SK-N-SH (cell line): ENCODE measurements around the gene DIRAS2. TPM values are rescaled to one million over a fixed set of nuclear protein-coding genes. Genes with fewer than 3 reads are reported as not detected.

Experiments
- CTCF ChIA-PET: fragments of 300-600, 350-600 bp; formaldehyde crosslinking; extraction: SDS; loops from one replicate; lab custom pipeline; 2021; lab: Yijun Ruan, JAX
- POLR2A ChIA-PET: fragments of 350-600 bp; sonication (Branson Sonifier 250); formaldehyde crosslinking; extraction: SDS; loops from one replicate; lab custom pipeline; 2020; ENCODE audit warnings: antibody characterized with exemption, inconsistent platforms; lab: Yijun Ruan, JAX
- DNase-seq: peaks from one replicate; pipeline ENCODE4 v3.0.0; 2012
- H2AFZ ChIP-seq: fragments of 200-600 bp; sonication (generic); 2 replicates; pipeline ENCODE4 v1.8.1; 2016; ENCODE audit warnings: antibody characterized with exemption, mild to moderate bottlenecking, low read depth
- H3F3A ChIP-seq: fragments of 200-600 bp; sonication (generic); replicated peaks from 2 replicates; pipeline ENCODE3; 2016; ENCODE audit warnings: antibody characterized with exemption, mild to moderate bottlenecking; ENCODE audit not compliant: insufficient read depth
- H3K27ac ChIP-seq, 2 experiments: fragments of 200-500 bp in 1 of 2; fragments of 200-600 bp in 1 of 2; sonication (Bioruptor generic) in 1 of 2; sonication (generic), shearing (Covaris generic) in 1 of 2; 2 replicates each; pipeline versions ENCODE4 v1.5.1 to v1.6.1; 2014 to 2016; ENCODE audit warnings: low read depth in 2 of 2, inconsistent platforms in 1 of 2, low read length in 1 of 2, mild to moderate bottlenecking in 1 of 2, mixed read lengths in 1 of 2
- H3K27me3 ChIP-seq: fragments of 200-600 bp; sonication (generic), shearing (Covaris generic); 2 replicates; pipeline ENCODE4 v1.6.1; 2016; ENCODE audit warnings: mixed run types; ENCODE audit not compliant: insufficient read depth
- H3K36me3 ChIP-seq, 2 experiments: fragments of 200-500 bp in 1 of 2; fragments of 200-600 bp in 1 of 2; sonication (Bioruptor generic) in 1 of 2; sonication (generic) in 1 of 2; replicated peaks in 1 of 2; 2 replicates each; pipeline versions ENCODE3 to v1.5.1; 2014 to 2016; ENCODE audit warnings: low read length in 1 of 2, mild to moderate bottlenecking in 1 of 2; ENCODE audit not compliant: insufficient read depth in 2 of 2, control insufficient read depth in 1 of 2
- H3K4me1 ChIP-seq, 2 experiments: fragments of 200-500 bp in 1 of 2; fragments of 200-600 bp in 1 of 2; sonication (Bioruptor generic) in 1 of 2; sonication (generic), shearing (Covaris generic) in 1 of 2; 2 replicates each; pipeline versions ENCODE4 v1.5.1 to v1.6.1; 2014 to 2016; ENCODE audit warnings: low read depth in 1 of 2, low read length in 1 of 2, mixed run types in 1 of 2; ENCODE audit not compliant: insufficient read depth in 2 of 2, control insufficient read depth in 1 of 2
- H3K4me2 ChIP-seq: fragments of 200-600 bp; sonication (generic), shearing (Covaris generic); 2 replicates; pipeline ENCODE4 v1.6.1; 2017; ENCODE audit warnings: mixed run types
- H3K4me3 ChIP-seq, 2 experiments: fragments of 200-500 bp in 1 of 2; fragments of 200-600 bp in 1 of 2; sonication (Bioruptor generic) in 1 of 2; sonication (generic), shearing (Covaris generic) in 1 of 2; 2 replicates each; pipeline versions ENCODE4 v1.5.1 to v1.8.1; 2014 to 2016; ENCODE audit warnings: low read depth in 2 of 2, inconsistent platforms in 1 of 2, low read length in 1 of 2, mild to moderate bottlenecking in 1 of 2, mixed read lengths in 1 of 2, moderate library complexity in 1 of 2
- H3K79me2 ChIP-seq: fragments of 200-600 bp; sonication (generic); 2 replicates; pipeline ENCODE4 v1.8.1; 2017; ENCODE audit warnings: mild to moderate bottlenecking; ENCODE audit not compliant: insufficient read depth
- H3K9ac ChIP-seq: fragments of 200-600 bp; sonication (generic); 2 replicates; pipeline ENCODE4 v1.6.1; 2017; ENCODE audit warnings: mixed run types
- H3K9me2 ChIP-seq: fragments of 200-600 bp; sonication (generic); 2 replicates; pipeline ENCODE4 v1.6.1; 2017; ENCODE audit warnings: mixed run types
- H3K9me3 ChIP-seq: fragments of 200-600 bp; sonication (generic); 2 replicates; pipeline ENCODE4 v1.6.1; 2017; ENCODE audit warnings: mixed run types, mild to moderate bottlenecking, moderate library complexity
- H4K20me1 ChIP-seq: fragments of 200-600 bp; sonication (generic); 2 replicates; pipeline ENCODE4 v1.6.1; 2017; ENCODE audit warnings: mild to moderate bottlenecking, mixed run types; ENCODE audit not compliant: insufficient read depth
- ELF1 ChIP-seq: IDR thresholded peaks from 2 replicates; pipeline ENCODE4 v1.4.0; 2012
- EZH2phosphoT487 ChIP-seq: fragments of 200-600 bp; sonication (generic); IDR thresholded peaks from 2 replicates; pipeline ENCODE4 v1.6.1; 2017; ENCODE audit warnings: low read depth, mixed run types, mild to moderate bottlenecking, antibody characterized with exemption, moderate library complexity, borderline replicate concordance
- FOXJ3 ChIP-seq: sonication (generic); formaldehyde crosslinking; IDR thresholded peaks from 2 replicates; pipeline ENCODE4 v1.5.1; 2020; ENCODE audit warnings: mild to moderate bottlenecking, missing genetic modification reagents
- FOXM1 ChIP-seq: IDR thresholded peaks from 2 replicates; pipeline ENCODE4 v1.4.0; 2012; ENCODE audit warnings: low read depth, mild to moderate bottlenecking
- GABPA ChIP-seq: IDR thresholded peaks from 2 replicates; pipeline ENCODE4 v1.4.0; 2012; ENCODE audit warnings: low read depth, mild to moderate bottlenecking
- JUND ChIP-seq: IDR thresholded peaks from 2 replicates; pipeline ENCODE4 v1.4.0; 2012
- MEF2A ChIP-seq: IDR thresholded peaks from 2 replicates; pipeline ENCODE4 v1.4.0; 2012; ENCODE audit warnings: low read depth, borderline replicate concordance
- MXI1 ChIP-seq: IDR thresholded peaks from 2 replicates; pipeline ENCODE4 v1.6.1; 2012; ENCODE audit warnings: mild to moderate bottlenecking, low read depth, low read length, improper control_type of control experiment
- NRF1 ChIP-seq: IDR thresholded peaks from 2 replicates; pipeline ENCODE4 v1.6.1; 2012; ENCODE audit warnings: low read depth, mild to moderate bottlenecking, low read length
- PBX3 ChIP-seq: IDR thresholded peaks from 2 replicates; pipeline ENCODE4; 2012
- POLR2AphosphoS5 ChIP-seq: IDR thresholded peaks from 2 replicates; pipeline ENCODE4 v1.6.1; 2012; ENCODE audit warnings: low read depth, low read length
- REST ChIP-seq: IDR thresholded peaks from 2 replicates; pipeline ENCODE4 v1.6.1; 2012; ENCODE audit warnings: mild to moderate bottlenecking, low read depth, low read length, moderate library complexity
- RFX5 ChIP-seq: IDR thresholded peaks from 2 replicates; pipeline ENCODE4 v1.6.1; 2012; ENCODE audit warnings: mild to moderate bottlenecking, improper control_type of control experiment, low read length
- RXRA ChIP-seq: IDR thresholded peaks from 2 replicates; pipeline ENCODE4 v1.4.0; 2012; ENCODE audit warnings: low read depth, mild to moderate bottlenecking, borderline replicate concordance
- SMC3 ChIP-seq: IDR thresholded peaks from 2 replicates; pipeline ENCODE4 v1.6.1; 2012; ENCODE audit warnings: low read depth, low read length, improper control_type of control experiment
- TCF12 ChIP-seq: IDR thresholded peaks from 2 replicates; pipeline ENCODE4 v1.4.0; 2012
- USF1 ChIP-seq: IDR thresholded peaks from 2 replicates; pipeline ENCODE4 v1.4.0; 2012; ENCODE audit warnings: low read depth, borderline replicate concordance
- USF2 ChIP-seq: fragments of 150-350 bp; IDR thresholded peaks from 2 replicates; pipeline ENCODE4 v1.6.1; 2017; ENCODE audit warnings: antibody characterized with exemption, low read length, low read depth, borderline replicate concordance
- WGBS: methylation state at CpG from one replicate; pipeline ENCODE4 v1.1.6; 2017; ENCODE audit warnings: low lambda C conversion rate; 5-methylcytosine and 5-hydroxymethylcytosine counted together
- polyA plus RNA-seq, 3 experiments: library from polyadenylated mRNA; depleted of rRNA; stranded (reverse); fragments of >200 nt; gene quantifications; 2 replicates each; pipeline ENCODE4 v1.2.3, GENCODE V29; 2012

The DIRAS2 gene
- polyA plus RNA-seq, 1 of the 3 experiments (the other 2 are of a cell fraction) = not detected

- no peaks in the 10 kb centered on the region for H3K9me3 ChIP-seq
- H3K9ac ChIP-seq = no peak overlapping the region
- H3K79me2 ChIP-seq = no peaks in the 10 kb centered on the region
- 24% methylated on average over 3 of the region's 3 CpGs for WGBS
- no peaks in the 10 kb centered on the region for H3K9me2 ChIP-seq
- no peak overlapping the region for H2AFZ ChIP-seq
- H4K20me1 ChIP-seq = no peaks in the 10 kb centered on the region
- POLR2A ChIA-PET = no interaction called here
- H3K4me2 ChIP-seq = no peak overlapping the region
- no peaks in the 10 kb centered on the region for H3F3A ChIP-seq
- no peak for DNase-seq
- no peaks in the 10 kb centered on the region for H3K36me3 ChIP-seq
- H3K4me1 ChIP-seq = peaks cover 0 to under 1% of the 10 kb centered on the region in 2 experiments; a peak in 1 of 4 replicates
- no peak for TF ChIP-seq USF1
- TF ChIP-seq NRF1 = no peak
- TF ChIP-seq SMC3 = no peak
- no peak for TF ChIP-seq RXRA
- no peak for TF ChIP-seq RFX5
- no peak for TF ChIP-seq MXI1
- TF ChIP-seq POLR2AphosphoS5 = no peak
- TF ChIP-seq TCF12 = no peak
- TF ChIP-seq, all 33 proteins: peak for 0
- no peaks in the 10 kb centered on the region for H3K27me3 ChIP-seq
- no peak overlapping the region for H3K4me3 ChIP-seq
- CTCF ChIA-PET = interaction anchor here (1.3 kb wide), 1 partner anchor 22 kb away, joined by 4 read pairs; no protein-coding TSS in a partner anchor
- no peak overlapping the region for H3K27ac ChIP-seq
Measured at GRCh38 chr9:90616806-90617205, 25.8 kb downstream of the DIRAS2 start.

DNA sequence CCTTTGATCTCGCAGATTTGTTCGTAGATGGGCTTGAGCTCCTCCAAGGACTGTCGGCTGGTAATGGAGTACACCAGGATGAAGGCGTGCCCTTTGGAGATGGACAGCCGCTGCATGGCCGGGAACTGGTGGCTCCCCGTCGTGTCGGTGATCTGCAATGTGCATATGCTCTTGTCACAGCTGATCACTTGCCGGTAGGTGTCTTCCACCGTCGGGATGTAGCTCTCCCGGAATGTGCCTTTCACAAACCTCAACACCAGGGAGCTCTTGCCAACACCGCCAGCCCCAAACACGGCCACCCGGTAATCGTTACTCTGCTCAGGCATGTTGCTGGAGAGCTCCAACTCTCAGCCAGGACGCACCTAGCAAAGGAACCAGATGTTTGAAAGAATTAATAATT is 29.1 kb downstream of the DIRAS2 start:
- no peak for DNase-seq
- Histone ChIP-seq H3K36me3 (no peaks in the 10 kb centered on the region), H3K79me2 (no peaks in the 10 kb centered on the region), H3K9me3 (no peaks in the 10 kb centered on the region), H3F3A (no peaks in the 10 kb centered on the region), H3K4me2 (no peak overlapping the region), H4K20me1 (no peaks in the 10 kb centered on the region), H3K27ac (no peak overlapping the region), H3K9me2 (no peaks in the 10 kb centered on the region), H3K9ac (no peak overlapping the region), H3K4me3 (no peak overlapping the region), H2AFZ (no peak overlapping the region), H3K27me3 (no peaks in the 10 kb centered on the region), H3K4me1 (peaks cover 0 to 6% of the 10 kb centered on the region in 2 experiments; a peak in 1 of 4 replicates)
- TF ChIP-seq JUND = no peak
- WGBS = 59% methylated on average over 12 of the region's 18 CpGs
- CTCF ChIA-PET = no interaction called here
- POLR2A ChIA-PET = no interaction called here

GRCh38 chr9:90612957-90613356 is 29.7 kb downstream of the DIRAS2 start:
- no peaks in the 10 kb centered on the region for H3F3A ChIP-seq
- no peaks in the 10 kb centered on the region for H3K9me2 ChIP-seq
- no peaks in the 10 kb centered on the region for H3K36me3 ChIP-seq
- H3K9me3 ChIP-seq = no peaks in the 10 kb centered on the region
- ChIA-PET CTCF (no interaction called here), POLR2A (no interaction called here)
- no peak overlapping the region for H3K27ac ChIP-seq
- H3K4me3 ChIP-seq = no peak overlapping the region
- no peak overlapping the region for H3K4me2 ChIP-seq
- peaks cover 0 to 7% of the 10 kb centered on the region in 2 experiments; a peak in 1 of 4 replicates for H3K4me1 ChIP-seq
- no peaks in the 10 kb centered on the region for H3K79me2 ChIP-seq
- H4K20me1 ChIP-seq = no peaks in the 10 kb centered on the region
- 64% methylated on average over 12 of the region's 14 CpGs for WGBS
- no peak overlapping the region for H2AFZ ChIP-seq
- no peaks in the 10 kb centered on the region for H3K27me3 ChIP-seq
- DNase-seq = no peak
- H3K9ac ChIP-seq = no peak overlapping the region
- TF ChIP-seq JUND = no peak
- TF ChIP-seq USF2 = no peak
- no peak for TF ChIP-seq GABPA
- TF ChIP-seq FOXM1 = no peak
- no peak for TF ChIP-seq POLR2AphosphoS5
- no peak for TF ChIP-seq REST
- TF ChIP-seq FOXJ3 (CRISPR knock-in tag) = no peak
- TF ChIP-seq EZH2phosphoT487 = no peak
- no peak for TF ChIP-seq MEF2A
- TF ChIP-seq PBX3 = no peak
- TF ChIP-seq ELF1 = no peak
- TF ChIP-seq NRF1 = no peak
